ENCODE data around the gene TPM2. TPM values are rescaled to one million over a fixed set of nuclear protein-coding genes. Genes with fewer than 3 reads are reported as not detected.

The TPM2 gene
- total and polyA plus RNA-seq, 10 of the 15 experiments (the other 5 are each of a cell fraction or from before 2014, with no cell fraction given), result 0.11 to 9.3 (median 1.1) TPM

GRCh38 chr9:35691334-35691650, 1.6 kb upstream of the TPM2 start:
- Histone ChIP-seq H3K27me3 (replicated peaks in 1 of 2; ENCODE audit: control insufficient read depth in 2 of 2, insufficient read depth in 2 of 2, low read length in 1 of 2) (no peaks in the 10 kb centered on the region), H3K9me3 (replicated peaks; ENCODE audit: control insufficient read depth, insufficient read depth, low read length) (no peaks in the 10 kb centered on the region), H2AFZ (ENCODE audit: control insufficient read depth, low read depth, low read length) (peak overlapping the region; percentile 62), H3K4me1 (ENCODE audit: control insufficient read depth, insufficient read depth, low read length) (peaks cover 3% of the 10 kb centered on the region; the same call in 1 of the 2 replicates), H3K4me3 (peak overlapping the region; percentile 87; the same call in 1 of the 2 replicates), H3K9ac (ENCODE audit: control insufficient read depth, insufficient read depth, low read length) (peak overlapping the region; percentile 53; the same call in 1 of the 2 replicates), H3K79me2 (ENCODE audit: control insufficient read depth, insufficient read depth, low read length) (no peaks in the 10 kb centered on the region; the same call in 1 of the 2 replicates), H3K36me3 (ENCODE audit: control insufficient read depth in 2 of 2, insufficient read depth in 2 of 2, low read length in 1 of 2) (peaks cover 5 to 6% of the 10 kb centered on the region in 2 experiments; a peak in 2 of 4 replicates), H4K20me1 (ENCODE audit: control insufficient read depth, insufficient read depth) (no peaks in the 10 kb centered on the region), H3K4me2 (ENCODE audit: control insufficient read depth, insufficient read depth) (peak overlapping the region; percentile 90), H3K27ac (ENCODE audit: control insufficient read depth, insufficient read depth) (no peak overlapping the region)
- intact Hi-C loops (cut with micrococcal nuclease; ENCODE audit: unreplicated experiment) (no loop called here), in situ Hi-C loops (cut with MboI) (no loop called here)
- ATAC-seq, result no peak; the same call in 1 of the 3 replicates
- ChIA-PET CTCF (interaction anchor here (1.4 to 15.2 kb wide), 4 partner anchors 30 to 99 kb away, joined by 3 to 227 read pairs (median 10); partner anchors contain the start of genes ARHGEF39, CCDC107 and RMRP), RAD21 (ENCODE audit: unreplicated experiment) (interaction anchor here (1.2 to 2.0 kb wide), 4 partner anchors 21 to 88 kb away, joined by 3 to 7 read pairs (median 4); no protein-coding TSS in a partner anchor), POLR2A (interaction anchor here (1.1 to 2.7 kb wide), 5 partner anchors 10 to 72 kb away, joined by 3 to 13 read pairs (median 5); partner anchors contain the start of genes CREB3 and TLN1), SMC1A (ENCODE audit: uncharacterized antibody, unreplicated experiment) (interaction anchor here (0.6 to 1.4 kb wide), 10 partner anchors 8 to 1394 kb away, joined by 3 to 4 read pairs (median 4); no protein-coding TSS in a partner anchor)
- WGBS (ENCODE audit: insufficient coverage, insufficient replicate concordance, low lambda C conversion rate, missing lambda C conversion rate), result 40% methylated on average over 10 of the region's 10 CpGs
- no TSS peak for BruUV-seq (replicated peaks)
- no peak for TF ChIP-seq EGR1 (IDR thresholded peaks at IDR 0.05; ENCODE audit: borderline replicate concordance in 1 of 2, low read depth in 2 of 2, low read length in 2 of 2)
- no peak for TF ChIP-seq CHD1 (IDR thresholded peaks at IDR 0.05; ENCODE audit: low read depth, low read length)
- TF ChIP-seq MAX (IDR thresholded peaks at IDR 0.05; ENCODE audit: low read depth, low read length), result no peak
- no peak for TF ChIP-seq HDAC6 (IDR thresholded peaks at IDR 0.05; ENCODE audit: unreplicated experiment)
- TF ChIP-seq POLR2AphosphoS5 (IDR thresholded peaks at IDR 0.05; ENCODE audit: low read length), result no peak
- no peak for TF ChIP-seq KDM1A (IDR thresholded peaks at IDR 0.05; ENCODE audit: borderline replicate concordance)
- no peak for TF ChIP-seq RAD21 (IDR thresholded peaks at IDR 0.05; ENCODE audit: insufficient read depth, low read depth, low read length)
- no peak for TF ChIP-seq NR2F1 (conservative IDR thresholded peaks at IDR 0.05)
- no peak for TF ChIP-seq SMARCA5 (IDR thresholded peaks at IDR 0.05)
- no peak for TF ChIP-seq ZBTB33 (IDR thresholded peaks at IDR 0.05)
- no peak for TF ChIP-seq POLR2A (IDR thresholded peaks at IDR 0.05; ENCODE audit: low read depth, low read length)
- no peak for TF ChIP-seq TBL1XR1 (IDR thresholded peaks at IDR 0.05; ENCODE audit: low read depth, low read length)
- TF ChIP-seq EP300 (IDR thresholded peaks at IDR 0.05; ENCODE audit: borderline replicate concordance in 1 of 2, control insufficient read depth in 1 of 2, low read depth in 2 of 2, low read length in 2 of 2), result no peak
- no peak for TF ChIP-seq STAT1 (conservative IDR thresholded peaks at IDR 0.05)
- TF ChIP-seq MLLT1 (IDR thresholded peaks at IDR 0.05), result no peak
- no peak for TF ChIP-seq BCL11A (IDR thresholded peaks at IDR 0.05; ENCODE audit: low read depth, low read length)
- TF ChIP-seq RELA (IDR thresholded peaks at IDR 0.05; ENCODE audit: borderline replicate concordance, partially characterized antibody), result no peak
- DNase-seq (ENCODE audit: low read depth, low spot score), result no peak
- FAIRE-seq, result no peak
